Stromal cell of bone marrow (primary cell): ENCODE results near the gene PEX10.

Source experiments
- DNase-seq: peaks from one replicate; pipeline ENCODE4 v3.0.0-alpha.2; 2012; ENCODE audit warnings: low read depth

Gene PEX10

GRCh38 chr1:2425892-2426291 is 13.5 kb upstream of the PEX10 start:
- DNase-seq, result no peak

DNA sequence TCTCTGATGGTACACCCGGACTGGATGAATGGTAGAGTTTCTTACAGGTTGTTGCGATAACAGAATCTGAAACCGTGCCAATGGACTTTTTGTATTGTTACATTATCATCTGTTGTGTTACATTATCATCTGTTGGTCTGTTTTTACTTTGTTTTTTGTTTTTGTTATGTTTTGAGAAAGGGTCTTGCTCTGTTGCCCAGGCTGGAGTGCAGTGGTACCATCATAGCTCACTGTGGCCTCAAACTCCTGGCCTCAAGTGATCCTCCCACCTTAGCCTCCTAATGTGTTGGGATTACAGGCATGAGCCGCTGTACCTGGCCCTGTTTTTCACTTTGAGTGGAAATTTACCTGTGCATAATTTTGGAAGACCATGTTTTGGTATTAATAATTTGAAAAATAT is 10.2 kb upstream of the PEX10 start:
- no peak for DNase-seq

DNA sequence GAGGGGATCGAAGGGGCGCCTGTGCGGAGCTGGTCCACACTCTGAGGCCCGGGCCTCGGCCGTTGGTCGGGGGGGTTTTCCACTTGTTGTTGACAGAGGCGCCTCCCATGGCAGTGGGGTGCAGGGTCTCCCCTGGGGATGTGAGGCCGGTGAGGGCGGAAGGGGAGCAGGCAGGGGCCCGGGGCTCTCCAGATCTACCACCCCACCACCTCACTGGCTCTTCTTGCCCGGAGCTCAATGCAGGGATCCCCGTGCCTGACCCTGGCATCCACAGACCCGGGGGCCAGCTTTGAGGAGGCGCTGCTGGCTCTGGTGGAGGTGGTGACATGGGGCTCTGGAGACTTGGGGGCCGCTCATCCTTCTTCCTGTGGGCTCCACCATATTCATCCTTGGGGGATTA is 7.1 kb upstream of the PEX10 start:
- no peak for DNase-seq

- DNase-seq, result no peak
These were observed 6.5 kb upstream of the PEX10 start for GRCh38 chr1:2418791-2419320.

GRCh38 chr1:2417833-2418225 is 5.5 kb upstream of the PEX10 start:
- no peak for DNase-seq

- DNase-seq, result no peak
These were observed 4.9 kb upstream of the PEX10 start for GRCh38 chr1:2417083-2417832.

- DNase-seq, result no peak
These were observed 4.0 kb upstream of the PEX10 start for GRCh38 chr1:2416403-2416802.

GRCh38 chr1:2415801-2416208 is 3.4 kb upstream of the PEX10 start:
- DNase-seq, result no peak

DNA sequence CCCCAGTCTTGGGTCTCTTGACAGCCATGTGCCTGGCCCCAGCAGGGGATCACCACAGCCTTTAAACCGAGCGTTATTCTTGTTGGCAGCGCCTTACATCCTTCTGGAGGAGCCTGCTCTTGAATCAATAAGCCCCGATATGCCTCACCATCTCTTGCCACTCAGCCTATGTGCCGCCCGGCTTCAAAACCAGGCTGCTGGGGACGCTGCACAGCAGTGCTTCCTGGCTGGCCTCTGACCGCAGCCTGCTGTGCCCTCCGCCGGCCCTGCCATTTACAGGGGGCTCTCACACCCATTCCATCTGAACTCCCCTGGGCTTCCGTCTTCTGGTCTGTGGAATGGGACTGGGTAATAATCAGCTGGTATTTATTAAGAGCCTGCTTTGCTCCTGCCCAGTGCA is 3.0 kb upstream of the PEX10 start:
- no peak for DNase-seq

DNA sequence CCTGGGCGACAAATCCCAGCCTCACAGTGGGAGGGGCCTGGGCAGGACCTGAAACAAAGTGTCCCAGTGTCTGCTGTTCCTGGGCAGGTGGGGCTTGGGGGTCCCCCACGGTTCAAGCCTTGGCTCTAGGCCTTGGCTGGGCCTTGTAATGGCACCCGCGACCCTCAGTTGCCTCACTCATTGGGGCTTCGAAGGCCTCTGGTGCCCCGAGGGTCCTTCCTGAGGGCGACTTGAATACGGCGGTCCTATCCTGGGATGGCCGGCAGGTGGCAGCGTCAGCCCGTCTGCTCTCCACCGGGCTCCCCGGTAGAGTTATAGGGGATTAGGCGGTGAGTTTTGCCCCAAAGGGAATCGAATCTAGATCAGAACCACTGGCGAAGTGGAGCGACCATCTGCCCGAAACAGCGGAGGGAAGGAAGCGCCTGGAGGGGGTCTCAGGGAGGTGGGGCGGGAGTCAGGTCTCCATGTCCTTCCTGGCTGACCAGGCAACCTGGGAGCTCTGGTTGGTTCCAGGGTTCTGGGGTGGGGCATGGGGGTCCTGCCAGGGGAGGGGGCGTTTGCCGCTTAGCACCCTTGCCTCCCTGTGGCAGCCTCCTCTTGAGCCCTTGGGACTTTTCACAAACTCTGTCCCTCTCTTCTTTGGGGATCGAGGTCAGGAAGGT is 2.1 kb upstream of the PEX10 start:
- DNase-seq, result peak; percentile 25

DNA sequence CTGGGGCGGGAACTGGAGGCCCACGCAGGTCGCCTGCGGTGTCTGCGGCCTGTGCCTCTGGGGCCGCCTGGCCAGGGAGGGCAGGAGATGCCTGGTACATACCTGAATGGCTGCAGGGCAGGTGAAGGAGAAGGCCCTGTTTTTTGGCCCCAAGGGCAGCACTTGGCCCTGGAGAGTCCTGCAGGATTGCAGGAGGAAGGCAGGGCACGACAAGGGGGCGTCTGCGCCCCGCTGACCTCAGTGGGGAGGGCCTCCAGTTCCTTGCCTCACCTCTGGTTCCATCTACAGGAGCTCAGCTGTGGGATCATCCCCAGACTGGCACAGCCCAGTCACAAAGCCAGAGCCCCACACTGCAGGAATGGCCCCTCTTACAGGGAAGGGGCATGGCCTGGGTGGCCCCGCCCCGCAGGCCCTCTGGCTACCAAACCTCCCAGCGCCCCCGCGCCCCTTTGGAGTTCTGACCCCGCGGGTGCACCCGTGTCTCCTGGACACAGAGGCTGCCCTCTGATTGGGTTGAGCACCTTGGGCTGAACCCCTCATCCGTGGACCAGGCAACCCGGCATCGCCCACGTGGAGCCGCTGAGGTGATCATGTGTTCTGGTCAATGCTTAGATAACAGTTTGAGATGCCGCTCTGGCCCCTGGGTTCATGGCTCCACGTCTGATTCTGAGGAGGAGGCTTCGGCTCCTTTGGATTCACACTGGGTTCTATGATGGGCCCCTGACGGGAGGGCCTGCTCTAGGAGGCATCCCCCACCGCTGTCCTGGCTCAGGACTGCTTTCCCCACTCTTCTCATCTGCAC is 1.3 kb upstream of the PEX10 start:
- no peak for DNase-seq

- peak; percentile 20 for DNase-seq
These were observed 570 bp upstream of the PEX10 start for GRCh38 chr1:2412773-2413494.

GRCh38 chr1:2411801-2412394 is 466 bp downstream of the PEX10 start:
- no peak for DNase-seq

GRCh38 chr1:2409745-2410144 is 2.6 kb downstream of the PEX10 start:
- no peak for DNase-seq

GRCh38 chr1:2408859-2409276 is 3.5 kb downstream of the PEX10 start:
- DNase-seq, result no peak

DNA sequence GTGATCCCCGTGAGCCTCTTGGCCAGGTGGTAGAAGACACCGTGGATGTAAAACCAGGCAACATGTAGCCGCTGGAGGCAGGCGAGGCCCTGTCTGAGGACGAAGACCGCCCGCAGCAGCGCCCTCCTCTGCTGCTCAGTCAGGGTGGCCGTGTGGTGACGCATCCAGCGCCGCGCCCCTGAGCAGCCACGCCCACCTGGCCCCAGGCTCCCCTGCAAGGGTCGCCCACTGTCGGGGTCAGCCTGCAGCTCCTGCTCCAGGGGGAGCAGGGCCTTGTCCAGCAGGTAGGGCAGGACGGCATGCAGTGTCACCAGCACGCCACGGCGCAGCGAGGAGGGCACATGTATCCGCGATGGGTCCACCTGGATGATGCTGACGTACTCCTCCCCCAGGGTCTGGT is 3.9 kb downstream of the PEX10 start:
- no peak for DNase-seq

GRCh38 chr1:2407991-2408275 is 4.4 kb downstream of the PEX10 start:
- no peak for DNase-seq

- no peak for DNase-seq
These were observed 5.0 kb downstream of the PEX10 start for GRCh38 chr1:2407166-2407990.

DNA sequence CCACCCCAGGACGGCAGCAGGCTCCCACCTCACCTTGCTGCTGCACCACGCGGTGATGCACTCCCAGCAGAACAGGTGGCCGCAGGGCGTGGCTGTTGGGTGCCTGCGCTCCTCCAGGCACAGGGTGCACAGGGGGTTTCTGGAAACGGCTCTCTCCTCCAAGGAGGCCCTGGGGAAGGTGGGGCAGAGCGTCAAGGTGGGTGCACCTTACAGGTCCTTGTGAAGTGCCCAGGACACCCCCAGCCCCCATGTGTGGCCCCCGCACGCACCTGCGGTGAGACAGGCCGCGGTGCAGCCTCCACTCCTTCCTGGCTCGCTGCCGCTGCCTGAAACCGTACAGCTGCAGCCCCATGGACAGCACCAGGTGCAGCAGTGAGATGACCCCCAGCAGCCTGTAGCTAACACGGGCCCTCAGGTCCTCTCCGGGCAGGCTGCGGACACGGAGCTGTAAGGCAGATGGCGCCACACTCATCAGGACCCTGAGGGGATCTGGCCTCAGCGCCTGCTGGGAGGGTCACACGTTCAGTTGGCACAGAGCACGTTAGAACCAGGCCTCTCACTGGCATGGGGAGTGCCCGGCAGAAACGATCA is 5.8 kb downstream of the PEX10 start:
- no peak for DNase-seq

DNA sequence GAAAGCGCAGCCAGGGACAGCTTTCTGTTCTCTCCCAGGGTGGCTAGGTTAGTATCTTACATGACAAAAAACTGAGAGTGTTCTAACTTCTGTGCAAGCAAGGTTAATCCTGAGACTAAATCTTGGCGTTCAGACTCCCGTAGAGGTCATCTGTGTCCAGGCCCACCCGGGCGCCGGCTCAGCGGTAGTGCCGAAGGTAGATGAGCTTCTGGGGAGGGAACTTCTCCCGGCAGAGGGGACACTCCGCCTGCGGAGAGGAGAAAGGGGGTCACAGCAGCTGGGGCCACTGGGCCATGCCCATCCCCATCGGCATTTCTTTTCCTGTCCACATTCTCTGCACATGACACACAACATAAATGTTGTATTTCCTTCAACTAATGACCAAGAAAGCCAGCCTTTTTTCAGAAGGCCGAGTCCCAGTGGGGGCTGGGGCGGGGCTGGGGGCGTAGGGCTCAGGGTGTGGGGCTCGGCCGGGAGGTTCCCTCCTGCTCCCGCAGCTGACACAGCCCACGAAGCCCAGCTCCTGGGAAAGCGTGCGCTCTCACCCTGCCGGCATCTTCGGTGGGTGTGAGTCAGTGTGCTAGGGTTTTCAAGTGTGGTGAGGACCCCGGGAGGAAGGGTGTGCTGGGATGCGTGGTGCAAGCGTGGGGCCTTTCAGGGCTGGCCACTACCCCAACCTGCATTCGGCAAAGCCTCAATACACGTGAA is 6.6 kb downstream of the PEX10 start:
- DNase-seq, result no peak
